ENCODE measurements around the gene TEX11.
"Not testable (repeated sequence)": the region's sequence is repeated elsewhere in the genome, so short reads cannot be mapped to it uniquely, and the experiment has no call there.

Gene TEX11

DNA sequence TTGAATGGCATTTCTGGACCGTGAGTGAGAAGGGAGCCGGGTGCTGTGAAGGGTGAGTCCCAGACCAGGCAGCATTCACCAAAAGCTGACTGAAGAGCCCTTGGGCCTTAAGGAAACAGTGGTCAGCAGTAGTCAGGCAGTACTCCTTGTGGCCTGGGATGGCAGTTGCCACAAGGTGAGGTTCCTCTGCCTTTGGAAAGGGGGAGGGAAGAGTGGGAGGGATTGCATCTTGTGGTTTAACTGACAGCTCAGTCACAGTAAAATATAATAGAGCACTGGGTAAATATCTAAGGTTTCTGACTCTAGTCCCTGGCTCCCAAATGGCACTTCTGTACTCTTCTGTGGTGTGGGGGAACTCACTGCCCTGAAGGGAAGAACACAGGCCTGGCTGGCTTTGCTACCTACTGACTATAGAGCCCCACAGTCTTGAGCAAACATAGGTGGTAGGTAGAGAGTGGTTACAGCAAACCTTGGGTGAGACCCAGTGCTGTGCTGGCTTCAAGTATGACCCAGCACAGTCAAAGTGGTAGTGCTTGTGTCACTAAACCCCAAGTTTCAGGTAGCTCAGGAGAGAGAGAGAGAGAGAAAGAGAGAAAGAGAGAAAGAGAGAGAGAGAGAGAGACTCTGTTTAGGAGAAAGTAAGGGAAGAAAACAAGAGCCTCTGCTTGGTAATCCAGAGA, 154.2 kb downstream of the TEX11 start:
- DNase-seq, result no peak

DNA sequence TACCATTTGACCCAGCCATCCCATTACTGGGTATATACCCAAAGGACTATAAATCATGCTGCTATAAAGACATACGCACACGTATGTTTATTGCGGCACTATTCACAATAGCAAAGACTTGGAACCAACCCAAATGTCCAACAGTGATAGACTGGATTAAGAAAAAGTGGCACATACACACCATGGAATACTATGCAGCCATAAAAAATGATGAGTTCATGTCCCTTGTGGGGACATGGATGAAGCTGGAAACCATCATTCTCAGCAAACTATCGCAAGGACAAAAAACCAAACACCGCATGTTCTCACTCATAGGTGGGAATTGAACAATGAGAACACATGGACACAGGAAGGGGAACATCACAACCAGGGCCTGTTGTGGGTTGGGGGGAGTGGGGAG, 174.7 kb downstream of the TEX11 start:
- not testable (repeated sequence) for DNase-seq

DNA sequence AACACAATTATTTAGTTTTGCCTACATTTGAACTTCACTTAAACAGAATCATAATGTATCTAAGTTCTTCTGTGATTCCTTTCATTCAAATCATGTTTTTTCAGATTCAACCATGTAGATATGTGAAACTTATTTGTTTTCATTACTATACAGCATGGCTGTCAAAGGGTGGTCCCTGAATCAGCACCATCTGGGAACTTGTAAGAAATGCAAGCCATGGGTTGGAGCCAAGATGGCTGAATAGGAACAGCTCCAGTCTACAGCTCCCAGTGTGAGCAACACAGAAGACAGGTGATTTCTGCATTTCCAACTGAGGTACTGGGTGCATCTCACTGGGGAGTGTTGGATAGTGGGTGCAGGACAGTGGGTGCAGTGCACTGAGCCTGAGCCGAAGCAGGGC, 180.6 kb downstream of the TEX11 start:
- DNase-seq, result not testable (repeated sequence)

DNA sequence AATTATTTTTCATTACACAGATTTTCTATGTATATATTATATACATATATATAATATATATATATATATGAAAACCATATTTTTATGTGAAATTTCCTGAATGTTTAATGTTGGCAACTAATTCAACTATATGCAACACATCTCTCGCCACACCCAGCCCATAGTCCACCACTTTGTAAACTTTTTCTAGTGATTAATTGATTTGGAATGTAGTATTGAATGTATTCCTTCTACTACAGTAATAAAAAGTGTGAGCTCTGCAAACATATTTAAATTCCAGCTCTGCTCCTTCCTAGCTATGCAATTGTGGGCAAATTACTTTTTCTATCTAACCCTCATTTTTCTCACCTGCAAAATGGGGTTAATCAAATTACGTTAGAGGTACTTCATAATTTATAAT, 187.8 kb downstream of the TEX11 start:
- DNase-seq, result no peak

DNA sequence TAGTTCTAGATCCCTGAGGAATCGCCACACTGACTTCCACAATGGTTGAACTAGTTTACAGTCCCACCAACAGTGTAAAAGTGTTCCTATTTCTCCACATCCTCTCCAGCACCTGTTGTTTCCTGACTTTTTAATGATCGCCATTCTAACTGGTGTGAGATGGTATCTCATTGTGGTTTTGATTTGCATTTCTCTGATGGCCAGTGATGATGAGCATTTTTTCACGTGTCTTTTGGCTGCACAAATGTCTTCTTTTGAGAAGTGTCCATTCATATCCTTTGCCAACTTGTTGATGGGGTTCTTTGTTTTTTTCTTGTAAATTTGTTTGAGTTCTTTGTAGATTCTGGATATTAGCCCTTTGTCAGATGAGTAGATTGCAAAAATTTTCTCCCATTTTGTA, 197.2 kb downstream of the TEX11 start:
- not testable (repeated sequence) for DNase-seq

DNA sequence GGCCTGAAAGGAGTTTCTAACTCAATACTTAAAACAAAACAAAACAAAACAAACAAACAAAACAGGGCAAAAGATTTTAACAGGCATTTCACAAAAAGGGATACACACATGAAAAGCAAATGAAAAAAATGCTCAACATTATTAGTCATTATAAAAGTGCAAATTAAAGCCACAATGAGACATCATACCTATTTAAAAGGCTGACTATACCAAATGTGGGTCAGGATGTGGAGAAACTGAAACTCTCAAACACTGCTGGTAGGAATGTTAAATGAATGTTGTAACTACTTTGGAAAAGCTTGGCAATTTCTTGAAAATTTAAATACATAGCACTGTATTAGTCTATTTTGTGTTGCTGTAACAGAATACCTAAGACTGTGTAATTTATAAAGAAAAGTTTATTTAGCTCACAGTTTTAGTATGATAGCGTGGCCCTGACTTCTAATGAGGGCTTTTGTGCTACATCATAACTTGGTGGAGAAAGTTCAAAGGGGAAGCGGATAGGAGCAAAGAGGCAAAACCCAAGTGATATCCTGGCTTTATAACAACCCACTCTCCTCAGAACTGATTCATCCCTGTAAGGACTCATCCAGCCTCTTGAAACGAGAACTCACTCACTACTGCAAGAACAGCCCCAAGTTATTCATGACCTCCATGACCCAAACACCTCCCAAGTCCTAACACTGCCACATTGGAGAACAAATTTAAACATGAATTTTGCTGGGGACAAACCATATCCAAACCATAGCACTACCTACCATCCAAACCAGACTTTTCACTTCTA, 214.0 kb downstream of the TEX11 start:
- no peak for DNase-seq

DNA sequence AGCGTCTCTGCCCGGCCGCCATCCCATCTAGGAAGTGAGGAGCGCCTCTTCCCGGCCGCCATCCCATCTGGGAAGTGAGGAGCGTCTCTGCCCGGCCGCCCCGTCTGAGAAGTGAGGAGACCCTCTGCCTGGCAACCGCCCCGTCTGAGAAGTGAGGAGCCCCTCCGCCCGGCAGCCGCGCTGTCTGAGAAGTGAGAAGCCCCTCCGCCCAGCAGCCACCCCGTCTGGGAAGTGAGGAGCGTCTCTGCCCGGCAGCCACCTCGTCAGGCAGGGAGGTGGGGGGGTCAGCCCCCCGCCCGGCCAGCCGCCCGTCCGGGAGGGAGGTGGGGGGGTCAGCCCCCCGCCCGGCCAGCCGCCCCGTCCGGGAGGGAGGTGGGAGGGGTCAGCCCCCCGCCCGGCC, 229.1 kb downstream of the TEX11 start:
- not testable (repeated sequence) for DNase-seq

DNA sequence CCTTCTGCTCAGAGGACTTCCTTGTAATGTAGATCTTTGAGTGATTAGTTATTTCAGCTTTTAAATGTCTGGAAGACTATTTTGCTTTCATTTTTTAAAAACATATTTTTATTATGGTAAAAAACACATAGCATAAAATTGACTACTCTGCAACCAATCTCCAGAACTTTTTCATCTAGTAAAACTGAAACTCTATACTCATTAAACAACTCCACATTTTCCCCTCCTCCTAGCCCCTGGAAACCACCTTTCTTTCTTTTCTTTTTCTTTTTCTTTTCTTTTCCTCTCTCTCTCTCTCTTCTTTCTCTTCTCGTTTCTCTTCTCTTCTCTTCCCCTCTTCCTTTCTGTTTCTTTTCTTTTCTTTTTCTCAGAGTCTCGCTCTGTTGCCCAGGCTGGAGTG, 233.2 kb downstream of the TEX11 start:
- DNase-seq, result no peak

DNA sequence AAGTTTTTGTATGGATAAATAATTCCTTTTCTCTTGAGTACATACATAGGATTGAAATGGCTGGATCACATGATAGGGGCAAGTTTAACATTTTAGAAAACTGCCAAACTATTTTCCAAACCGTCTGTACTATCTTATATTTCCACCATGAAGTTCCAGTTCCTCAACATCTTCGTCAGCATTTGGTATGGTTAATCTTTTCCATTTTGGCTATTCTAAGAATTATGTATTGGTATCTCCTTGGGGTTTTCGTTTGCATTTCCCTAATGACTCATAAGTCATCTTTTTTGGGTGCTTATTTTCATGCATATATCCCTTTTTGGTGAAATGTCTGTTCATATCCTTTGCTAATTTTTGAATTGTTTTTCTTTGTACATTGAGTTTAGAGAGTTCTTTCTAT, 236.2 kb downstream of the TEX11 start:
- no peak for DNase-seq

DNA sequence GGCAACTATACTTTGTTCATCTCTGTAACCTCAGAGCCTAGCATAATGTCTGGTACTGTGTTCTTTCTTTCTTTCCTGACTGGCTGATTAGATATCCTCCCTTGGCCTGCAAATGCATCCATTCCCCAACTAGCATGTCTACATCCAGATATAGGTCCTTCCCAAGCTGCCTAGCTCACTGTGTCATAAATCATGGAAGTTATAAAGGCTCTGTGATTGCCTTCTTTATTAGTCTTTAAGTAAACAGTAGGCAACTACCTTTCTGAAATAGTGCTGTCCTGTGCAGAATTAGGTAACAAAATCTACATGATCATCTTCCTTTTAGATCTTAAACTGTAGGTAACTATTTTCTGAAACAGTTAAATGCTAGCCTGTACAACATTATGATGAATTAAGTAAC, 239.4 kb downstream of the TEX11 start:
- DNase-seq, result no peak

DNA sequence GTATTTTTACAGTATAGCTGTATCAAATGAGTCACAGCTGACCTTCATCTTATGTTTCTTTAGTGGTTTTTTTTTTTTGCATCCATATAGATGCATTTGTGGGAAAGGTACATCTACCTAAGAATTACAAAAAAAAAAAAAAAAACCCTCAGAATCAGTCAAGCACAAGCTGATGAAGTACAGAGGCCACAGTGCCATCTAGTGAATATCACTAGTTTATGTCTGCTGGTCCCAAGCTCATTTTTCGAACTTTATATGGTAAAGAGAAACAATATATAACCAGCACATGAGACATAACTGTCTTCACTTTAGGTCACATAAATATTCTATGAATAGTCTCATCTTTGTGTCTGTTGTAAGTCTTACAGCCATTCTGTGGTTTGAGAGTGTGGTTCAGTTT, 243.8 kb downstream of the TEX11 start:
- no peak for DNase-seq

DNA sequence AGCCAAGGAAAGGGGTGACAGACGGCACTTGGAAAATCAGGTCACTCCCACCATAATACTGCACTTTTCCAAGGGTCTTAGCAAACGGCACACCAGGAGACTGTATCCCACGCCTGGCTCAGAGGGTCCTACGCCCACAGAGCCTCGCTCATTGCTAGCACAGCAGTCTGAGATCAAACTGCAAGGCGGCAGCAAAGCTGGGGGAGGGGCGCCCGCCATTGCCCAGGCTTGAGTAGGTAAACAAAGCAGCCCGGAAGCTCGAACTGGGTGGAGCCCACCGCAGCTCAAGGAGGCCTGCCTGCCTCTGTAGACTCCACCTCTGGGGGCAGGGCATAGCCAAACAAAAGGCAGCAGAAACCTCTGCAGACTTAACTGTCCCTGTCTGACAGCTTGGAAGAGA, 247.4 kb downstream of the TEX11 start:
- DNase-seq, result not testable (repeated sequence)

DNA sequence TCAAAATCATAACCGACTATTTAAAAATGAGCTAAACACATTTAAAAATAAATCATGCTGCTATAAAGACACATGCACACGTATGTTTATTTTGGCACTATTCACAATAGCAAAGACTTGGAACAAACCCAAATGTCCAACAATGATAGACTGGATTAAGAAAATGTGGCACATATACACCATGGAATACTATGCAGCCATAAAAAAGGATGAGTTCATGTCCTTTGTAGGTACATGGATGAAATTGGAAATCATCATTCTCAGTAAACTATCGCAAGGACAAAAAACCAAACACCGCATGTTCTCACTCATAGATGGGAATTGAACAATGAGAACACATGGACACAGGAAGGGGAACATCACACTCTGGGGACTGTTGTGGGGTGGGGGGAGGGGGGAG, 251.0 kb downstream of the TEX11 start:
- DNase-seq, result not testable (repeated sequence)

DNA sequence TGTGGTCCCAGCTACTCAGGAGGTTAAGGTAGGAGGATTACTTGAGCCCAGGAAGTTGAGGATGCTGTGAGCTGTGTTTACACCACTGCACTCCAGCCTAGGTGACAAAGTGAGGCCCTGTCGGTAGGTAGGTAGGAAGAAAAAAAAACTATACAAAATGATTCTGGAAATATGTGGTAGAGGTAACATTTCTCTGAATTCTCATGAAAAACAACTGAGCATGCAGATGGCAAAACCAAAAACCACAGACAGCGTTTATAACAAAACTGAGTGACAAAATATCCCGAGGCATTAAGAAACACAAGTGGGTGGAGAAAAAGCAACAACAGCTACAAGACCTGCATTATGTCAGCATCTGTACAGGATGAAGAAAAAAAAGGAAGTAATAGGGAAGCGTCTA, 252.2 kb downstream of the TEX11 start:
- no peak for DNase-seq

DNA sequence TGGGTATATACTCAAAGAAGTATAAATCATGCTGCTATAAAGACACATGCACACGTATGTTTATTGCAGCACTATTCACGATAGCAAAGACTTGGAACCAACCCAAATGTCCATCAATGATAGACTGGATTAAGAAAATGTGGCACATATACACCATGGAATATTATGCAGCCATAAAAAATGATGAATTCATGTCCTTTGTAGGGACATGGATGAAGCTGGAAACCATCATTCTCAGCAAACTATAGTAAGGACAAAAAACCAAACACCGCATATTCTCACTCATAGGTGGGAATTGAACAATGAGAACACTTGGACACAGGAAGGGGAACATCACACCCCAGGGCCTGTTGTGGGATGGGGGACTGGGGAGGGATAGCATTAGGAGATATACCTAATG, 260.6 kb downstream of the TEX11 start:
- DNase-seq, result not testable (repeated sequence)

DNA sequence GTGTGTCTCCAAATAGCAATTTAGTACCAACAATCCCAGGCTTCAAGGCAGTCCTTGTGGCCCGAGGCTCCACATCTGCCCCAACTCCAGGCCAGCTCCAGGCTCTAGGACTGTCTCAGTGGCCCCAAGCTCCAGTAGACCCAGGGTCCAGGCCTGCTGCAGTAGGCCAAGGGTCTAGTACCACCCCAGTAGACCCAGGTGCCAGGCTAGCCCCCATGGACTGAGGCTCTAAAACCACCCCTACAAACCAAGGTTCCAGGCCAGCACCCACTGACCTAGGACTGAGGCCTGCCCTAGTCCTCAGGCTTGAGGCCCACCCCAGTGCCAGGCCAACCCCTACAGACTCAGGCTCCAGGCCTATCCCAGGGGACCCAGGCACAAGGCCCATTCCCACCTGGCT, 272.3 kb downstream of the TEX11 start:
- no peak for DNase-seq

DNA sequence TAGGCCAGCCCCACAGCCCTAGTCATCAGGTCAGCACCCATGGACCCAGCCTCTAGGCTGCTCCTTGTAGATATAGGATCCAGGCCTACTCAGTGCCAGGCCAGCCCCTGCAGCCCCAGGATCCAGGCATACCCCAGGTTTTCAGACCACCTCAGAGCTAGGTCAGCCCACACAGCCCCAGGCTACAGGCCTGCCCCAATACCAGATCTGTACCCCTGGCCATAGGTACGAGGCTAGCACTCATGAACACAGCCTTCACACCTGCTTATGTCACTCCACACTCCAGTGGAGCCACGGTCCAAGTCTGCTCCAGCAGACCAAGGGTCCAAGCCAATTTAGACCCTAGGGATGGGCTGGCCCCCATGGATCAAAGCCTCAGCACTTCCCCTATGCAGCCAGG, 272.8 kb downstream of the TEX11 start:
- no peak for DNase-seq

DNA sequence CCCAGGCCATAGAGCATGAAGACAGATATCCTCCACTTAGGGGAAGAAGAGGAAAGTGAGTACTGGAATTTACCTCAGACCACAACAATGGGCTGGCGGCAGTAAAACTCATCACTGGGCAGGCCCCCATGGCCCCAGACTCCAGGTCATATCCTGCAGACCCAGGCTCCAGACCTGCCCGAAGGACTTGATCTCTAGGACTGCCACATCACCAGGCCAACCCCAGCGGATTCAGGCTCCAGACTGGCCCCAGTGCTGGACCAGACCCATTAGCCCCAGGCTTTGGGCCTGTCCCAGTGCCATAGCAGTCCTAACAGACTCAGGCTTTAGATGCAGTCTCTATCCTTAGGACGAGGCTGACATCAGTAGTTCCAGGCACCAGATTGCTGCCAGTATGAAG, 273.3 kb downstream of the TEX11 start:
- DNase-seq, result no peak

DNA sequence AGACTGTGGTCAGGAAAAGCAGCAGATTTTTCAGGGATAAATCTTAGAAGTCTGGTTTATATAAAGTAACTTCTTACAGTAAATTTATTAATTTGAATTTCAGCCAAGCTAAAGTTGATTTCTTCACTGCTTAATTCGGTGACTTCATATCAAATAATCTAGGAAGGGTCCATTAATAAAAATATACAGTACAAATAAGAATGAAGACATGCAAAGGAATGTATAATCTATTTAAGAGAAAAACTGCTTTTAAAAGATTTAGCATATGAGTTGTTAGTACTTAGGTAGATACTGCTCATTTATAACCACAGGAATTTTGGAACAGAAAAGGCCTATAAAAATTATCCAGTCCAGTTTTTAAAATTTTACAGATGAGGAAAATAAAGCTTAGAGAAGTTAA, 286.8 kb downstream of the TEX11 start:
- no peak for DNase-seq

DNA sequence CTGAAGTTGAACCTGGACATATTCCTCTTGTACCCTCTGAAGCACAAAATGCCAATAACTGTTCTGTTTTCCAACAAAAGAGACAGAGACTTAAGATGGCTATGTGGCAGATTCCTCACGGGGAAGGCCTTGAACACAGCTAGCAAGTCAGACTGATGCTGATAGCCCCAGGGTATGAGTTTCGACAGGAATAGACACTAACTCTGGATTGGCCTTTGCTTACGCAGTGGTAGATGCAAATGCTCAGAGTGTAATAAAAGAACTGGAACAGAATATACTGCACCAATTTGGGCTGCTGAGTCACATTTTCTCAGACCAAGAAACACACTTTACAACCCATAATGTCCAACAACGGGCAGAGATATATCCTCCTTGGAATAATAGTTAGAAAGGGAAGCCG, 290.0 kb downstream of the TEX11 start:
- no peak for DNase-seq

DNA sequence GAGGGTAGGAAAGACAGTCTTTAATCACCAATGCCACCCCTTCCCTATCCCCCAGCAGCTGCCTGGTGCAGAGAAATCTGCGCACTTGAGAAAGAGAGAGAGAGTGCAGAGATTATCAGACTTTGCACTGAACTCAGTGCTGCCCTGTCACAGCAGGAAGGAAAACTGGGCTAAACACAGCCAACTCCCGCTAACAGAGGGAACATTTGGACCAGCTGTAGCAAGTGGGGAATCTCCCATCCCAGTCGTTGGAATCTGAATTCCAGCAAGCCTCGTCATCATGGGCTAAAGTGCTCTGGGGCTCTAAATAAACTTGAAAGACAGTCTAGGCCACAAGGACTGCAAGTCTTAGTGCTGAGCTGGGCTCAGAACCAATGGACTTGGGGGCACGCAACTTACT, 295.2 kb downstream of the TEX11 start:
- DNase-seq, result no peak

DNA sequence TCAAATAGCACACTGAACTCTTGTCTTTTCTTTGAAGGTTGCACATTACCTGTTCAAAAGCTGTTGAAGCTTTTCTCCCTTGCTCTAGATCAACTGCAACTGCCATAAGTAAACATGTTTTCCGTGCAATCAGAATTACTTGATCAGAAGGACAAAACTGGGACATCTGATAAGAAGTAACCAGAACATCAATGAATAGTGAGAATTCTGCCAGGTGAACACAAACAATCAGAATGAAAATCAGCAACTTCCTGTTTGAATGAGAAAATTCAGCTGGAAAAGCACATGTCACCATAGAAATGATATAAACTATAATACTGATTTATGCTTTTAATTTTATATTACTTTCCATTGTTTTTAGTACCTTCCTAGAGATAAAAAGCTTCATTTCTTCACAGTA, 303.2 kb downstream of the TEX11 start:
- no peak for DNase-seq

DNA sequence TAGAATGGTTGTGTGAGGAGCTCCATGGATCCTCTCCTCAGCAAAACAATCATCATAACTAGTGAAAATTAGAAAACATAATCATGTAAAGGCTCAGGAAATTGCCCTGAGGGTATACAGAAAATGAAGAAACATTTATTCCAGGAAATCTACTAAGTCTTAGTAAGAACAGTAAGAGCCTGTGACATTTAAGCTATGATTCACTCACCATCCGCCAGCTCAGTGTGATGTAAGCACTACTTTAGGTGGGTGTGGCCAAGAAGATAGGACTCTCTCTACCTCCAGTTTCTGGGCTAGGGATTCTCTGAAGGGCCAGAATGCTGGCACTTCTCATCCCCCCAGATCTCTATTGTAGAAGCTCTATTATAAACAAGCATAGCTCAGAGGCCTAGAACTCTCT, 316.4 kb downstream of the TEX11 start:
- no peak for DNase-seq

DNA sequence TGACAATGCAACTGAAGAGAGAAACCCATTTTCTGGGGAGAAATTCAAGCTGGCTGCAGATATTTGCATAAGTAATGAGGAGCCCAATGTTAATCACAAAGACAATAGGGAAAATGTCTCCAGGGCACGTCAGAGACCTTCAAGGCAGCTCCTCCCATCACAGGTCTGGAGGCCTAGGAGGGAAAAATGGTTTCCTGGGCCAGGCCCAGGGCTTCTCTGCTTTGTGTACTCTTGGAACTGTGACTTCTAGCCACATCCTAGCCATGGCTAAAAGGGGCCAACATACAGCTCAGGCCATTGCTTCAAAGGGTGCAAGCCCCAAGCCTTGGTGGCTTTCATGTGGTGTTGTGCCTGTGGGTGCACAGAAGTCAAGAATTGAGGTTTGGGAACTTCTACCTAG, 321.4 kb downstream of the TEX11 start:
- DNase-seq, result not testable (repeated sequence)

DNA sequence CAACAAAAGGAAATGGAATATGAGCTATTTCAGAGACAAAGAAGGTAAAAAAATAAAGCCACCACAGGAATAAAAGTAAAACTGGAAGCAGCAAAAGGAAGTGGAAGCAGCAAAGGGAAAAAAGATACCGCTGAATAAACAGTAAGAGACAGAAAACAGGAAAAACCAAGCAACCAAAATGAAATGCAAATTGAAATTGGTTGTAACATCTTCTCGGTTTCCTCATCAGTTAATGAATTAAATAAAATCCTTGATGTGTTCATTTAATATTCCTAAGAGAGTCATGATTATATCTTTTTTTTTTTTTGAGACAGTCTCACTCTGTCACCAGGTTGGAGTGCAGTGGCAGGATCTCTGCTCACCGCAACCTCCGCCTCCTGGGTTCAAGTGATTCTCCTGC, 331.1 kb downstream of the TEX11 start:
- no peak for DNase-seq

Measured in right hindlimb (tissue), 1 donor.